Measurements from ENCODE around the gene SLC25A39. TPM values are rescaled to one million over a fixed set of nuclear protein-coding genes. Genes with fewer than 3 reads are reported as not detected.

Gene SLC25A39
- total and polyA plus RNA-seq, 2 of the 13 experiments (the other 11 are each of a cell fraction or from before 2014, with no cell fraction given) = 144 to 151 TPM

DNA sequence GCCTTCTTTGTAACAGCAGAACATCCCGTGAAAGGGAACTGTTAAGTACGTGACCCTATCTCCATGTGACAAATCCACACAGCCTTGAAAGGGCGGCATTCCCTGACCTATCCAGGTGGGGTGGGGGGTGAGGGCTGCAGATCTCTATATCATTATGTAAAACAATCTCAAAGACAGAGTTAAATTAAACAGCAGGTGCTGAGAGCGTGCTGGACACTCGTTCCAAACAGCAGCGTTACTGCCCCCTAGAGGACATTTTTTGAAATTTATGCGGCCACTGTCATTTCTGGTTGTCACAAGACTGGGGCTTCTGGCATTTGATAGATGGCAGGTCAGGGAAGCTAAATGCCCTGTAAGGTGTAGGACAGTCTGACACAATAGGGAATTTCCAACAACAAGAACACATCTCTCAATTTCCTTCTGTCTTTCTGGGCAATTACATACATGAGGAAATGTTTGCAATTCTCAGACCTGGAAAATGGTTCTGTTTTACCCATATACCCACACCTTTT is 6.7 kb upstream of the SLC25A39 start (continued):
- TF ChIP-seq, protein P1, sequence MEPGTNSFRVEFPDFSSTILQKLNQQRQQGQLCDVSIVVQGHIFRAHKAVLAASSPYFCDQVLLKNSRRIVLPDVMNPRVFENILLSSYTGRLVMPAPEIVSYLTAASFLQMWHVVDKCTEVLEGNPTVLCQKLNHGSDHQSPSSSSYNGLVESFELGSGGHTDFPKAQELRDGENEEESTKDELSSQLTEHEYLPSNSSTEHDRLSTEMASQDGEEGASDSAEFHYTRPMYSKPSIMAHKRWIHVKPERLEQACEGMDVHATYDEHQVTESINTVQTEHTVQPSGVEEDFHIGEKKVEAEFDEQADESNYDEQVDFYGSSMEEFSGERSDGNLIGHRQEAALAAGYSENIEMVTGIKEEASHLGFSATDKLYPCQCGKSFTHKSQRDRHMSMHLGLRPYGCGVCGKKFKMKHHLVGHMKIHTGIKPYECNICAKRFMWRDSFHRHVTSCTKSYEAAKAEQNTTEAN (CRISPR knock-in tag; conservative IDR thresholded peaks at IDR 0.05) = no peak
- TF ChIP-seq, protein P2, sequence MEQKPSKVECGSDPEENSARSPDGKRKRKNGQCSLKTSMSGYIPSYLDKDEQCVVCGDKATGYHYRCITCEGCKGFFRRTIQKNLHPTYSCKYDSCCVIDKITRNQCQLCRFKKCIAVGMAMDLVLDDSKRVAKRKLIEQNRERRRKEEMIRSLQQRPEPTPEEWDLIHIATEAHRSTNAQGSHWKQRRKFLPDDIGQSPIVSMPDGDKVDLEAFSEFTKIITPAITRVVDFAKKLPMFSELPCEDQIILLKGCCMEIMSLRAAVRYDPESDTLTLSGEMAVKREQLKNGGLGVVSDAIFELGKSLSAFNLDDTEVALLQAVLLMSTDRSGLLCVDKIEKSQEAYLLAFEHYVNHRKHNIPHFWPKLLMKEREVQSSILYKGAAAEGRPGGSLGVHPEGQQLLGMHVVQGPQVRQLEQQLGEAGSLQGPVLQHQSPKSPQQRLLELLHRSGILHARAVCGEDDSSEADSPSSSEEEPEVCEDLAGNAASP (CRISPR knock-in tag; IDR thresholded peaks at IDR 0.05; ENCODE audit: borderline replicate concordance) = no peak
- TF ChIP-seq ZNF816 (CRISPR knock-in tag; IDR thresholded peaks at IDR 0.05; ENCODE audit: borderline replicate concordance) = no peak
- TF ChIP-seq ZNF44 (CRISPR knock-in tag; IDR thresholded peaks at IDR 0.05) = no peak
- TF ChIP-seq SP4 (CRISPR knock-in tag; IDR thresholded peaks at IDR 0.05) = no peak
- TF ChIP-seq ZNF564 (CRISPR knock-in tag; IDR thresholded peaks at IDR 0.05) = no peak
- no peak for TF ChIP-seq ZNF839 (CRISPR knock-in tag; IDR thresholded peaks at IDR 0.05; ENCODE audit: borderline replicate concordance)
- no peak for TF ChIP-seq GTF3A (CRISPR knock-in tag; conservative IDR thresholded peaks at IDR 0.05)
- TF ChIP-seq, protein P3, sequence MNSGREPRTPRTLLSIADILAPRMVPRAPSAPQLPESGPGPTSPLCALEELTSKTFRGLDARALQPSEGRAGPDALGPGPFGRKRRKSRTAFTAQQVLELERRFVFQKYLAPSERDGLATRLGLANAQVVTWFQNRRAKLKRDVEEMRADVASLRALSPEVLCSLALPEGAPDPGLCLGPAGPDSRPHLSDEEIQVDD (CRISPR knock-in tag; IDR thresholded peaks at IDR 0.05; ENCODE audit: borderline replicate concordance) = no peak
- no peak for TF ChIP-seq ZFY (CRISPR knock-in tag; IDR thresholded peaks at IDR 0.05)
- no peak for TF ChIP-seq NFYC (CRISPR knock-in tag; IDR thresholded peaks at IDR 0.05)
- TF ChIP-seq ZNF782 (CRISPR knock-in tag; IDR thresholded peaks at IDR 0.05; ENCODE audit: borderline replicate concordance) = no peak
- TF ChIP-seq SMYD3 (CRISPR knock-in tag; IDR thresholded peaks at IDR 0.05) = no peak
- TF ChIP-seq, protein P4, sequence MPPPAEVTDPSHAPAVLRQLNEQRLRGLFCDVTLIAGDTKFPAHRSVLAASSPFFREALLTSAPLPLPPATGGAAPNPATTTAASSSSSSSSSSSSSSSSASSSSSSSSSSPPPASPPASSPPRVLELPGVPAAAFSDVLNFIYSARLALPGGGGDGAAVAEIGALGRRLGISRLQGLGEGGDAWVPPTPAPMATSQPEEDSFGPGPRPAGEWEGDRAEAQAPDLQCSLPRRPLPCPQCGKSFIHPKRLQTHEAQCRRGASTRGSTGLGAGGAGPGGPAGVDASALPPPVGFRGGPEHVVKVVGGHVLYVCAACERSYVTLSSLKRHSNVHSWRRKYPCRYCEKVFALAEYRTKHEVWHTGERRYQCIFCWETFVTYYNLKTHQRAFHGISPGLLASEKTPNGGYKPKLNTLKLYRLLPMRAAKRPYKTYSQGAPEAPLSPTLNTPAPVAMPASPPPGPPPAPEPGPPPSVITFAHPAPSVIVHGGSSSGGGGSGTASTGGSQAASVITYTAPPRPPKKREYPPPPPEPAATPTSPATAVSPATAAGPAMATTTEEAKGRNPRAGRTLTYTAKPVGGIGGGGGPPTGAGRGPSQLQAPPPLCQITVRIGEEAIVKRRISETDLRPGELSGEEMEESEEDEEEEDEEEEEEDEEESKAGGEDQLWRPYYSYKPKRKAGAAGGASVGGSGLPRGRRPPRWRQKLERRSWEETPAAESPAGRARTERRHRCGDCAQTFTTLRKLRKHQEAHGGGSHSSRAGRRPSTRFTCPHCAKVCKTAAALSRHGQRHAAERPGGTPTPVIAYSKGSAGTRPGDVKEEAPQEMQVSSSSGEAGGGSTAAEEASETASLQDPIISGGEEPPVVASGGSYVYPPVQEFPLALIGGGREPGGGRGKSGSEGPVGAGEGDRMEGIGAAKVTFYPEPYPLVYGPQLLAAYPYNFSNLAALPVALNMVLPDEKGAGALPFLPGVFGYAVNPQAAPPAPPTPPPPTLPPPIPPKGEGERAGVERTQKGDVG (CRISPR knock-in tag; IDR thresholded peaks at IDR 0.05; ENCODE audit: borderline replicate concordance) = no peak
- 0 out of 2 replicates have a peak, but pooled peaks have one; percentile 32 for TF ChIP-seq ZMYM3 (CRISPR knock-in tag; IDR thresholded peaks at IDR 0.05)
- no peak for TF ChIP-seq ZNF34 (CRISPR knock-in tag; IDR thresholded peaks at IDR 0.05; ENCODE audit: borderline replicate concordance)
- TF ChIP-seq KLF16 (CRISPR knock-in tag; IDR thresholded peaks at IDR 0.05) = 0 out of 4 replicates have a peak, but pooled peaks of 1 of the 2 experiments have one; percentile 41
- no peak for TF ChIP-seq JARID2 (CRISPR knock-in tag; IDR thresholded peaks at IDR 0.05; ENCODE audit: insufficient replicate concordance)
- TF ChIP-seq SAP130 (CRISPR knock-in tag; IDR thresholded peaks at IDR 0.05; ENCODE audit: low read depth) = peak; percentile 52; the same call in 1 of the 2 replicates
- TF ChIP-seq CHD4 (IDR thresholded peaks at IDR 0.05; ENCODE audit: borderline replicate concordance, low read length) = no peak
